NCI-H187 (cell line): ENCODE results near the gene TOR2A.

ENCODE experiments used
- DNase-seq, 2 experiments: peaks; one replicate each; lab custom pipeline; 2025; lab: John Stamatoyannopoulos, UW

TOR2A gene

GRCh38 chr9:127698985-127699670 lies 36.0 kb downstream of the TOR2A start:
- DNase-seq = peak; percentile 41 to 74

DNA sequence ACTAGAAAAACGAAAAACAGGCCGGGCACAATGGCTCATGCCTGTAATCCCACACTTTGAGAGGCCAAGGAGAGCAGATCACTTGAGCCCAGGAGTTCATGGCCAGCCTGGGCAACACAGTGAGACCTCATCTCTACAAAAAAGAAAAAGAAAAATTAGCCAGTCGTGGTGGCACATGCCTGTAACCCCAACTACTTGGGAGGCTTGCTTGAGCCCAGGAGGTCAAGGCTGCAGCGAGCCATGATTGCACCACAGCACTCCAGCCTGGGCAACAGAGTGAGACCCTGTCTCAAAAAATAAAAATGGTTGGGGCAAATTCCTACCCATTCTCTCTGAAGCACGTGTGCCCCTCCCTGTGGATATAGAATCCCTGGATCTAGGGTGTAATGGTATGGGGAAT lies 36.7 kb downstream of the TOR2A start:
- DNase-seq = no peak

DNA sequence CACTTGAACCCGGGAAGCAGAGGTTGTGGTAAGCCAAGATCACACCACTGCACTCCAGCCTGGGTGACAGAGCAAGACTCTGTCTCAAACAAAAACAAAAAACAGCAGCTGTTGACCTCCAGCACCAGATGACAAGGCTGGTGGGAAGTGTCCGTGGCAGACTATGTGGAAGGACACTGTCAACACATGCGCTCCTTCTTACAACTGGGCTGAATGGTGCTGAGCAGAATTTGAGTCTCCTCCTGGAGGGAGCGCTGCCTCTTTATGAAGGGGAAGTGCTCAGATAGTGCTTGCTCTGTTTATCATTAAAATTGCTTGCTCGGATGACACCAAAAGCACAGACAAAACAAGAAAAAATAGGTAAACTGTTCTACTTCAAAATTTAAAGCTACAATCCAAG lies 37.5 kb downstream of the TOR2A start:
- DNase-seq = no peak

DNA sequence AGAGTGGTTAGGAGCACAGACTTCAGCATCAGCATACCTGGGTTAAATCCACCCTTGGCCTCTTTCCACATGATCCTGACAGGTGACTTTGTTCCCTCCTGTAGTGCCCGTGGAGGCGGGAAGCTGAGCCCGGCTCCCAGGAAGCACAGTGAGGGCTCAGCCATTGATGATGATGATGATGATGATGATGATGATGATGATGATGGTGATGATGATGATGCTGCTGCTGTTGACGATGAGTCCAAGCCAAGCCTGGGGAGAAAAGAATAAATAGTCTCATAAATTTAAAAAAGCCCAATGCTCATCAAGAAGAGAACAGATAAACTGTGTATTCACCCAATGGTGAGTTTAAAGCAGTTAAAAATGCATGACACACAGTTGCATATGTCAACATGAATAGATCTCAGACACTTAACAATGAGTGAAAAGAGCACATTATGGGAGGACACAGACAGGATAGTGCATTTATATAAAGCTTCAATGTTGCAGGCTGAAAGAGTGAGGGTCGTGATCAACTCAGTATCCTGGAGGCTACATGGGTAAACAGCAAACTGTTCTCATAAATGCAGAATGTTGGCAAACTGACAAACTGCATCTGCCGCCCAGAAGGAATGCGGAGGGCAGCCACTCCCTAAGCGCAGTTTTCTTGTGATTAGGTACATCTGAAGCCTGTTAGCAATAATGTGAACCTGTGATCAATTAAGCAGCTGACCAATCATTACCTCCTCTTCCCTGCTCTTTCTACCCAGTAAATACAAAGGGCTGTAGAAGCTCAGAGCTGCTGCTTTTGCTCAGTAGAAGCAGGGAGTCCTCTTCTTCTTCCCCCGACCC lies 40.0 kb downstream of the TOR2A start:
- DNase-seq = no peak

GRCh38 chr9:127693697-127694096 lies 41.4 kb downstream of the TOR2A start:
- DNase-seq = no peak

DNA sequence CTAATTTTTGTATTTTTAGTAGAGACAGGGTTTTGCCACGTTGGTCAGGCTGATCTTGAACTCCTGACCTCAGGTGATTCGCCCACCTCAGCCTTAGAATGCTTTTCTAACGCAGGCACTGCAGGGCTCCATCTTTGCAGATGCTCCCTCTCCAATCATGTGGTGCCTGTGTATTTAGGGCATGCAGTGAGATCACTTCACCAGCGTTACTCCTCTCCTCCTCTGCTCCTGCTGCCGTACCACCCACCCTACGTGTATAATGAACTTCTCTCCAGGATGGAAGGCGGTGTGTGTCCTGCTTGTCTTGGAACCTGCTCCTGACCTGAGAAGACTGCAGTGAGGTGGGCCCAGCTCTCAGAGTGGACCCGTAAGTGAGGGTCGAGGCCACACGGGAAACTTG lies 42.0 kb downstream of the TOR2A start:
- DNase-seq = no peak

GRCh38 chr9:127692071-127692470 lies 43.0 kb downstream of the TOR2A start:
- DNase-seq = no peak

GRCh38 chr9:127690735-127691134 lies 44.4 kb downstream of the TOR2A start:
- no peak for DNase-seq

DNA sequence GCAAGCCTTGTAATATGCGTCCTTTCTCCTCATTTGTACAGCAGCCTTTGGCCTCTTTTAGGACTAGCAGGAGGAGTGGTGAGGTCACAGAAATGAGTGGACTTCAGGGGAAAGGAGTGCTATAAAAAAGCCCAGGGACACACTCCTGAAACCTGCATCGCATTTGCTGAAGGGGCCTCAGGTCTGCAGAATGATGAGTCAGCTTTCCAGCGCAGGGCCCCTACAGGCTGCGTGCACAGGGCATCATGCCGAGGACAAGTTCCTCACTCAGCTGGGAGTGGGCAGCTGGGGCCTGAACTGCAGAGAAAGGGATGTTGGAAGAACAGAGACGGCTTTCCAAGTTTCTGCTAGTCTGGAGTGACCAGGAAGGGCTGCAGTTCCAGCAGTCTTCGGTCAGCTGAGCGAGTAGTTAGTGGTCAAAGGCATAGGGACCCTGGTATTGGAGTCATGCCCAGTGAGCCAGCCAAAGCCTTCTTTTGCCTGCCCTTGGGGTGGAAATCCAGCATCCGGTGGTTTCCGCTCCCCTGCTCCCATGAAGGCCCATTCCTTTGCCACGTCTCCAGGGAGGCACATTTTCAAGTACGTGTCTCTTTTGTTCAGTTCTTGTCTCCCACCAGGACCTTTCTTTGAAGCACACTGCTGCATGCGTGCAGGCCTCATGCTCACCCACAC lies 45.6 kb downstream of the TOR2A start:
- DNase-seq = no peak

GRCh38 chr9:127686461-127687393 lies 48.4 kb downstream of the TOR2A start:
- no peak for DNase-seq

DNA sequence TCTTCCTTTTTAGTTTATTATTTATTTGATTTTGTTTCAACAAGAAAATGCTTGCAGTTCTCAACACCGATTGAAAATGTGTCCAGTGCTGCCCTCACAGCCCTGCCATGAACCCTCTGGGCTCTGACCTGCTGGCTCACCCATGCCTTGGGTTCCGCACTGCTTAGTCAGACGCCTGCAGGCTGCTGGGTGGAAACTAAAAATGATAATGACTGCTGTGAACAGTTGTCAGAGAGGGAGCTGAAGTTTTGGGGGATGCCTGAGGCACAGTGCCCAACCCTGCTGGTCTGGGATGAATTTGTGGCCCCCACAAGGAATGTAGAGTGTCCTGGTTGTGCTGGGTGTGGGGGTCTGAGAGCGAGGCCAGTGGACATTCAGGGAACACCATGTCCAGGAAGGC lies 50.5 kb downstream of the TOR2A start:
- no peak for DNase-seq

DNA sequence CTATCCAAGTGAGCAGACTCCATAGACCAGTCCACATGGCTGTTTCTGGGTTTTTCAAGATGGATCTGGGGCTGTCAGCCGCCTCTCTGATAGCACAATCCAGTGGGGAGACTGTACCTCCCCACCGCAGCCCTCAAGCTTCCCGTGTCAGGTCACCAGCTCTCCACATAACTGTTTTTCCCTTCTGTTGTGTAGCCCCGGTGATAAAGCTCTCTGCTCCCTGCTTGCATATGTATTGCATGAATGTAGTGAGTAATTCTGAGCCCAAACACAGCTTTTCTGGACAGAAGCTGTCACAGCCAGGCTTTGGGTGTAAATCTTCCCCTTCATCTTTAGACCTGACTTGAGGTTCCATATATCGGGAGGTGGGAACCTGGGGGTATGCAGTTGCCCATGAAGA lies 51.4 kb downstream of the TOR2A start:
- DNase-seq = no peak

- no peak for DNase-seq
Observed at GRCh38 chr9:127682351-127683136, 52.5 kb downstream of the TOR2A start.
